Spleen (tissue), 7 donors: ENCODE data around the gene SUPT3H.

ENCODE experiments used
- POLR2A ChIP-seq, 3 donors: fragments of 450-650 bp; IDR thresholded peaks; one replicate each; pipeline ENCODE4 v1.5.1; 2017; ENCODE audit warnings: antibody characterized with exemption in 3 of 3, mild to moderate bottlenecking in 1 of 3
- TF ChIP-seq, protein P1 (sequence below), 11 experiments: fragments of 200-600 bp in 7 of 11; fragments of 450-650 bp in 4 of 11; sonication (generic) in 4 of 11; IDR thresholded peaks in 8 of 11; conservative IDR thresholded peaks in 3 of 11; 1 replicate in 7 of 11; 2 replicates in 4 of 11; pipeline versions ENCODE4 v1.4.0 to v1.8.0; 2016 to 2021; ENCODE audit warnings: antibody characterized with exemption in 11 of 11, inconsistent platforms in 4 of 11, mild to moderate bottlenecking in 1 of 11
- donor health status: DM: no; HTN: no; CAD: no; lungs with moderate emphysema.
- donor health status: DM: no; HTN: no; CAD: no.
- donor health status: DM: no; HTN: no; CAD: no.

- TF ChIP-seq, protein P1, sequence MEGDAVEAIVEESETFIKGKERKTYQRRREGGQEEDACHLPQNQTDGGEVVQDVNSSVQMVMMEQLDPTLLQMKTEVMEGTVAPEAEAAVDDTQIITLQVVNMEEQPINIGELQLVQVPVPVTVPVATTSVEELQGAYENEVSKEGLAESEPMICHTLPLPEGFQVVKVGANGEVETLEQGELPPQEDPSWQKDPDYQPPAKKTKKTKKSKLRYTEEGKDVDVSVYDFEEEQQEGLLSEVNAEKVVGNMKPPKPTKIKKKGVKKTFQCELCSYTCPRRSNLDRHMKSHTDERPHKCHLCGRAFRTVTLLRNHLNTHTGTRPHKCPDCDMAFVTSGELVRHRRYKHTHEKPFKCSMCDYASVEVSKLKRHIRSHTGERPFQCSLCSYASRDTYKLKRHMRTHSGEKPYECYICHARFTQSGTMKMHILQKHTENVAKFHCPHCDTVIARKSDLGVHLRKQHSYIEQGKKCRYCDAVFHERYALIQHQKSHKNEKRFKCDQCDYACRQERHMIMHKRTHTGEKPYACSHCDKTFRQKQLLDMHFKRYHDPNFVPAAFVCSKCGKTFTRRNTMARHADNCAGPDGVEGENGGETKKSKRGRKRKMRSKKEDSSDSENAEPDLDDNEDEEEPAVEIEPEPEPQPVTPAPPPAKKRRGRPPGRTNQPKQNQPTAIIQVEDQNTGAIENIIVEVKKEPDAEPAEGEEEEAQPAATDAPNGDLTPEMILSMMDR (IDR thresholded peaks at IDR 0.05 in 8 of 11, conservative IDR thresholded peaks at IDR 0.05 in 3 of 11): no peak
- TF ChIP-seq POLR2A (IDR thresholded peaks at IDR 0.05): no peak
These were observed 39.7 kb upstream of the SUPT3H start for GRCh38 chr6:45417436-45417835.
